T-helper 2 cell treated with Interferon-gamma antibody and Interleukin-4, amounts not matched to agents 100 ng/mL and 5 ng/mL, for 36 hours (primary cell): Measurements from ENCODE around the gene CACNA1C. TPM values are rescaled to one million over a fixed set of nuclear protein-coding genes. Genes with fewer than 3 reads are reported as not detected.

Experiments used
- intact Hi-C: fragments of 100-400 bp; cut with micrococcal nuclease; formaldehyde crosslinking; loops from one replicate; pipeline ENCODE4 v1.15.1; 2023
- total RNA-seq: library from RNA; stranded (reverse); gene quantifications from 2 replicates; pipeline ENCODE4 v1.2.3, GENCODE V29; 2022

Gene CACNA1C
- total RNA-seq, 1 donor from 2014 or later, result 0.09 TPM

- intact Hi-C loops, result no loop called here
Measured at GRCh38 chr12:2291182-2291832, 238.5 kb downstream of the CACNA1C start.

DNA sequence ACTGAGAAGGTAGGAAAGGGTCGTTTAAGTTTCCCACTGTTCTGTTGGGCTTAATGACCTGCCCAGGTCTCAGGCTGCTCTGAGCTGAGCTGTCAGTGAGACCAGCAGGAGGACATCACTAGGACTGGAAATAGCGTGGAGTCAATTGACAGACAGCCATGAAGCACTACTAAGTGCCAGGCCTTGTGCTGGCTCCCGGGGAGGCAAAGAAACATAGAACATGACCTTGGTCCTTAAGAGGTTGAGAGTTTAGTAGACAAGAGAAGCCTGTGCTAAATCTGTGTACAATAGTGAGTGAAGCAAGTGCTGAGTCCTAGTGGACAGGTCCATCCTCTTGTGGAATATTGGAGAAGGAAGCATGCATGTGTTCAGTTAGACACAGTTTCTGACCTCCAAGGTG, 239.2 kb downstream of the CACNA1C start:
- intact Hi-C loops, result no loop called here

- intact Hi-C loops, result no loop called here
Measured at GRCh38 chr12:2292560-2292959, 239.8 kb downstream of the CACNA1C start.

- intact Hi-C loops, result no loop called here
Measured at GRCh38 chr12:2294651-2295475, 242.1 kb downstream of the CACNA1C start.

DNA sequence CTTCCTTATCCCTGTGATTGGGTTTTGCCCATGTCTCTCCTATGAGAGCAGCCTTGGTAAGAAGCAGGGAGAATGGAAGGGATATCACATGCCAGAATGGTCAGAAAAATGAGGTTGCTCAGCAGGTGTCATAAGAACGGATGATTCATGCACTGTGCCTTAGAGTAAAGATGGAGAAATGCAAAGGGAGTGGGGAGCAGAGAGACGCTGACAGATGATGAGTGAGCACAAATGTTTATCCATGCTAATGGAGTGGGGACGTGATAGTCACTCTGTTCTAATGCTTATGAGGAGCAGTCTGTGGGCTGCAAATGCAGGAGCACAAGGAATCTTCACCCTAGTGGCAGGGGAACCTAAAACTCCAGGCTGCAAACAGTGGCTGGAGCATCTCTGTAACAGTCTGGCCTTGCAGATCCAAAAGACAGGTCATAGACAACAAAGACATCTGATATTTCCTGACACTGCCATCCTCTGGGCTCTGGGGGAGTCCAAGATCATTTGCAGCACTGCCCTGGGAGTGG, 243.2 kb downstream of the CACNA1C start:
- intact Hi-C loops, result no loop called here

DNA sequence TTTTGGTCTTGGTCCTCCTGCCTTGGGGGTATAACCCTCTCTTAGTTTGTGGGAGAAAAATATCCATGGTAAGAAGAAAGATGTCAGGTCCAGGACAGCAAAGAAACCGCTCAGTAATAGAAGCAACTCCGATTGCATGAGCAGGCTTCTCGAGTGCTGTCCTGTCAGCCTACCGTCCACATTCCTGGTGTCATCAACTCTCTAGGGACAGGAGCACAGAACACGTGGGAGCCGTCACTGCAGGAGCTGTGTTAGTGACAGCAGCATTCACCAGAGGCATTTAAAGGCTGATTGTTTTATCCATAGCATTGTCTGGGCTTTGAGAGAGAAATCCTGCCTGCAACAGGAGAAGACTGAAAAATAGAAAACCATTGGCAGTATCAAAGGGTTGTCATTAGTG, 244.2 kb downstream of the CACNA1C start:
- intact Hi-C loops, result no loop called here

DNA sequence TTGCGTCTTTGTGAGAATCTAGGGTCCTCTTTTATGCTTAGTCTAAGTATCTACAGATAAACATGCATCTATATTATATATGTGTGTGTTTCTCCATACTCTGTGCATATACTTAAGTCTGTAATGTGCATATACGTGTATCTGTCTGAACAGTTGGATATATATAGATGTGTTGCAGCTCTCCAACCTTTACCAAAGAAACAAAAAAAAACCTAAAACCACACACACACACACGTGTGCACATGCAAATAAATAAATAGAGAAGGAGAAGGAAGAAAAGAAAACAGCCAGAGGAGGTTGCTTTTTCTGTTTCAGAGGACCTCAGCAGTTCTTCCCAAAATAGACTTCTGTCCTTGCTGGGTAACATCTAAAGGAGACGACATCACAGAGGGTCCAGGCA, 244.9 kb downstream of the CACNA1C start:
- intact Hi-C loops, result no loop called here

DNA sequence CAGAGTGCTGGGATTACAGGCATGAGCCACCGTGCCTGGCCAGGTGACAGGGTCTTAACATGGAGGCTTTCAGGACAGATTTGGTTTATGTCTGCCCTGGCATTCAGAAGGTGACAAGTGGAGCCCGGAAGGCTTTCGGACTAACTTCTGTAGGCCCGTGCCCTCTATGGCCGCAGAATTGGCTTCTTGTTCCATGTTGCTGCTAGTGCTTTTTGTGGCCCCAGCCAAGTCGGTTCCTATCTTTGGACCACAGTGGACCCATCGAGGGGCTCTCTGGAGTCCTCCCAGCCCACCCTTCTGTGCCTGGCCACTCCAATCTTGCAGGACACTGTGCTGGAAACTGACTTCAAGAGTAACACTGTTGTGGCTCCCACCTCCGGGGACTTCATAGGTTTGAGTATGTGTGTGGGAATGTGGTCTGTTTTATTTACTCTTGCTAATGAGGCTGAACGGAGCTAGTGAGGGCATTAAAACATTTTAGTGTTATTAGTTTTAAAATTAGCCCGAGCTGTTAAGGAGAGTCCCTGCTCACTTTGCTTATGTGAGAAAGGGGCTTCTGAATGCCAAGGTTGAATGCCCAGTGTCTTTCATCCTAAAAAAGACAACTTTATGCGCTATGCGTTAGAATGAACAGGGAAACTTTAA, 245.9 kb downstream of the CACNA1C start:
- intact Hi-C loops, result no loop called here

- intact Hi-C loops, result no loop called here
Measured at GRCh38 chr12:2299206-2299605, 246.4 kb downstream of the CACNA1C start.

GRCh38 chr12:2300168-2300567, 247.4 kb downstream of the CACNA1C start:
- intact Hi-C loops, result no loop called here

DNA sequence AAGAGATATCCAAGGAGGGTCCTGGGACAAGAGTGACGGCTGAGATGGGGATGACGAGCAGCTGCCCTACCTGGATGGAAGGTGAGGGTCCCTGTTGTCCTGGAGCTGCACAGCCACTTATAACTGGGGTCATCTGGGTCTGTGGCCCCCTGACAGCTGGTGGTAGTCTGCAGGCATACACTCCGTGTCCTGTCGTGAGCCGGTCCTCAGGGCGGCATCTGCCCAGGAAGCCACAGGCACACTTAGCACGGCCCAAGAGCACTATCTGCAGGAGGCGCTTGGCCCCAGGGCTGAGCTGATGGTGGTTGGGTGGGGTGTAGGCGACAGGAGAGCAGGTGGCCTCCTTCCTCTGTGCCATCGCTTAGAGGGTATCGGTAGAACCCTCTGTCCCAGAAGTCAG, 248.1 kb downstream of the CACNA1C start:
- intact Hi-C loops, result no loop called here

DNA sequence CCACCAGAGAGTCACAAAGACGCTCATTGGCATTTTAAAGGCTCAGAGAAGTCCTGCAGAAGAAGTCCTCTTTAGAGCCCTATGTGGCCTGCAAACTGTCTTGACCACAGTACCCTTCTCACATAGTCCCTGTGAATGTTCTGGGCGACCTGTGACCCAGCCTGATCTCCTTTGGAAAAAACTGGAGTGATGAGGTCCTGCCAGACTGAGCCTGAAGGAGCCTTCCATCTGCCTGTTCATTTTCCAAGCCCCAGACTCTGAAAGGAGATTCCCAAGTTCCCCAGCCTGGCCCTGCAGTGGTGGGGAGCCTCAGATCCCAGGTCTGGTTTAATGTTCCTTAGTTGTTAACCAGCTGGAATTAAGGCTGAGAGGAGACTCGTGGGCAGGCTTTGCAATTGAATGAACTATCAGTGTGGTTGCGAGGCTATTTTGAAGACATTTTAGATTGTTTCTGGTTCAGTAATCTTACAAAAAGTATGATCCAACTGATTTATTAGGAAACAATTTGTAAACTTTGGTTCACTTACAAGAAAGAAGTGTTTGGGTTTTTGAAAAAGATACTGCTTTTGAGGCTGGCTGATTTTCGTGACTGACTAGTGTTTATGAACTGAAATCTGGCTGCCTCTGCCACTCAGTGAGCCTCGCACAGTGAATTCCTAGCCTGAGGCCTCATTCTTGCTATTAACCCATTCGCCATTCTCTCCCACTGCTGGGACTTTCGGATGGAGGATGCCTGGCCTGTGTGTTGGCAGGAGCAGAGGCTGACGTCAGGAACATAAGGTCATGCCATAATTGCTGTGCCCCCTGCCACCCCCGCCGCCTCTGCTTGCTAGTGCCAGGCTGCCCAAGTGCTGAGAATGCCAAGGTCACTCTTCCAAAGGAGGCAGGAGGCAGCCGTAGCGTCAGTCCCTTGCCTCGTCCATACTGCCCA, 249.0 kb downstream of the CACNA1C start:
- intact Hi-C loops, result no loop called here

DNA sequence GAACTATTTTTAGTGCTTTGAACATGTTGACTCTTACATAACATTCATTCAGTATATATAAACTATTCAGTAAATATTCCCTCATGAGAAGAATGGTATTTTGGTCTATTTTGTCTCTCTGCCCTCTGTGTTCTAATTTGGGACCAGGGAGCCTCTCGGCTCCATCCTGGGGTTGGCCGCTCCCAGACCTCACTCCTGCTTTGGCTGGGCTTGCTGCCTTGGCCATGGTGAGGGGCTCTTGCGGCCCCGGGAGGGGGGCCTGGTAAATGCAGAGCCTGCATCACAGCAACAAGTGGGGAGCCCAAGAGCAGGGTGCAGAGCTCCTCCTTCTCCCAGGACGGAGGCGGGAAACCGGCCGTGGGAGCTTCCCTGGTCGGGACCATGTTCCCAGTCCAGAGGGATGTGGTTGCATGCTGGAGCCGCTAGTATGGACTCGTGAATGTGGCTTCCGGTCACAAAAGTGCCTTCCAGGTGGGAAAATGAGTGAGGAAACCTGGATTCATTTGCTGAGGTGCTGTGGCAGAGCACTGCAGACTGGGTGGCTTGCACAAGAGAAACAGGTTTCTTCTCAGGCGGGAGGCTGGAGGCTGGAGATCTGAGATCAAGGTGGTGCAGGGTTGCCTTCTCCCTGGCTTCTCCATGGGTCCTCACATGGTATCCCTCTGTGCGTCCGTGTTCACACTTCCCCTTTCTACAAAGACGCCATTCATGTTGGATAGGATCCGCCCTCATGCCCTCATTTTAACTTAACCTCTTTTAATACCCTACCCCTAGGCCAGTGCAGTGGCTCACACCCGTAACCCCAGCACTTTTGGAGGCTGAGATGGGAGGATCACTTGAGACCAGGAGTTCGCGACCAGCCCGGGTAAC, 250.2 kb downstream of the CACNA1C start:
- intact Hi-C loops, result no loop called here

DNA sequence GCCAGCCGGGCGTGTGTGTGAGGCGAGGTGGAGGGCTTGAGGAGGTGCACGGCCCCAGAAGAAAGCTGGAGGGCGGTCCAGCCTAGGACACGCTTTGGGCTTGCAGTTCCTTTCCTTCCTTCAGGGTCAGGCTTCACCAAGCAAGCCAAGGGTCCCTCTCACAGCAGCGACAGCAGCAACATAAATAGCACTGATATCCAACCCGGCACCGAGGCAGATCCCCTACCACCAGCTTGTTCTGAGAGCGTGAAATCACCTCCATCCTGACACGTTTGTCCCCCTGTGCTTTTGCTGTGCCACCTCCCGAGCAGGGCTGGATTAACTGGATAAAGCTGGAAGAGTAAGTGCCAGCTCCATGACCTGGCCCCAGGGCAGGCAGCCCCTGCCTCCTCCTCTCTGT, 251.4 kb downstream of the CACNA1C start:
- intact Hi-C loops, result no loop called here

DNA sequence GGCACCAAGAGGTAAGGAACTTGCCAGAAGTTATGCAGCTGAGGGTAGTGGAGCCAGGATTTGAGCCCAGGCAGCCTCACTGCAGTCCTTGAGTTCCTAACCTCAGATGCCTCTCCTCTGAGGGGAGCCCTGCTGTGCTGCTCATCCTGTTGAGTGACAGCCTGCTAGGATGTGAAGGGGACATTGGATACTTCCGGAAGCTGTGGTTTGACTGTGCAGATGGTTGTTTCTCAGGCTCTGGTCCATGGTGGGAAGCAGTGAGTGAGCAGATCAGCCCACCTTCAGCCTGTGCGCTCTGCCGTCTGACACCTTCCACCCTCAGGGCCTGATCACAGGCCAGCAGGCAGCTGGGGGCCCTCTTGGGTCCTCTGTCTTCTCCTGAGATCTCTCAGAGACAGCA, 253.2 kb downstream of the CACNA1C start:
- intact Hi-C loops, result no loop called here

GRCh38 chr12:2306735-2307134, 253.9 kb downstream of the CACNA1C start:
- intact Hi-C loops, result no loop called here

DNA sequence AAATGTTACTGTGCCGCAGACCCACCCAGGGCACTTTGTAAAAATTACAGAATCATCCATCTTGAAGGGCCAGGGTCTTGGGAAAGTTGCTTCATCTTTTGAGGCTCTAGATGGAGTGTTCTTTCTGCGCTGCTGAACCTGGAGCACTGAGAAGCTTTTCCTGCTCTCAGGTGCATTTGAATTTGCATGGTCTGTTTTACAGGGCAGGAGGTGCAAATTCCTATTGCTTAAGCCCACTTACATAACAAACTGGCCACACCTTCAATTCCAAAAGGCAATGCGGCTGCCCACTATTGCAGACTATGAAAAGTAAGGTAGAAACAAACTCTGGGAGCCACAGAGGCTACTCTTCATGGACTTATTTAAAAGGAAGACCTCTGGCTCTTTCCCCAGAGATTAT, 254.8 kb downstream of the CACNA1C start:
- intact Hi-C loops, result no loop called here

DNA sequence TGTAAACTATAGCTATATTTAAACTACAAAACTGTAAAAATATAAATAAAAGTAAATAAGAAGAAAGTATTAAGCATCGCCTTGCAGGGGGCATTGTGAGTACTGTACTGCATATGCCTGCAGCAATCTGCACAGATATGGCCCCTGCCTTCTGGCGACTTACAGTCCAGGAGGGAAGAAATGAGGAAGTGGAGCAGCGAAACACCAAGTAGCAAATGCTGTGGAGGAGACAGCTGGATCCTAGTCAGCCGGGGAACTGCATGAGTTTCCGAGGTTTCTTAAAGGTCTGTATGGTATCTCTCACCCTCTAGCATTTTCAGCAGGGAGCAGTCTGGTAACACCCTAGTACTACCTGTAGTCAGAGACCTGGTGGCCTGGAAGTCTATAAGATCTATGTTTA, 256.9 kb downstream of the CACNA1C start:
- intact Hi-C loops, result no loop called here

DNA sequence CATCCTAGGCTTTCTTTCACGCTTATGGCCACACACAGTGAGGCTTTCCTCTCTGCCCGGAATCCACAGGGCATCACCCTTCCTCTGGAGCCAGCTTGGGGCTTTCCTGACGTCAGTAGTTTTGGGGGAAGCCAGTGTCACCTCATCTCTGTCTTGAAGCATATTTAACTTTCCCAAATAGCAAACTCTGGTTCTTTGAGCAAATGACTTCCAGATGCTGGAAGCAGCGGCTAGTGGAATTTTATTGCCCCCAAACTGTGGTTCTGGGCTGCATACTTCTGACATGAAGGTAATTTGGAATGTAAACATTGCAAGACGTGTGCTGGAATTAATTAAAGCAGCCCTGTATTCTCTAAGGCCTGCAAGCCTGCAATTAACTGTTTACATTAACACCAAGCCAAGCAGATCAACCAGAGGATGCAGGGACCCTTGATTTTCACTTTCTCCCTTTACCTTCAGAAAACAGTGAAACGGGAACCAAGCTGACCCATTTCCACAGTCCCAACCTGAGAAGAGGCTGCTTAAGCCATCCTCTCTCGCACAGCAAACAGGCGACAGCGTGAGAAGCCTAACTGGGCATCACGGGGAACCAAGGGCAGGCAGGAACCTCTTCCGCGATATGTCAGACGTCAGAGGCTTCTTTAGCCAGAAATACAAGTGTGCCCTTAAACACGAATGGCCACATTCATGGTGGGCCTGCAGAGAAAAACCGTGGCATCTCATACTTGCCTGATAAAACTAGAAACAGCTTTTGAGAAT, 258.4 kb downstream of the CACNA1C start:
- intact Hi-C loops, result no loop called here
